Measurements from ENCODE around the gene TBC1D22A. TPM values are rescaled to one million over a fixed set of nuclear protein-coding genes. Genes with fewer than 3 reads are reported as not detected.

The TBC1D22A gene
- polyA plus RNA-seq, 1 of the 3 experiments (the other 2 are of a cell fraction) = 16.5 TPM

GRCh38 chr22:47033648-47034000, 271.2 kb downstream of the TBC1D22A start:
- peaks cover 0 to under 1% of the 10 kb centered on the region in 2 experiments for H3K36me3 ChIP-seq (replicated peaks in 1 of 2; ENCODE audit: control insufficient read depth in 1 of 2, insufficient read depth in 2 of 2, low read length in 1 of 2)
- POLR2A ChIA-PET = interaction anchor here (0.7 kb wide), 1 partner anchor 889 kb away, joined by 3 read pairs; no protein-coding TSS in a partner anchor
- H3K4me3 ChIP-seq (ENCODE audit: low read depth in 2 of 2, low read length in 1 of 2) = no peak overlapping the region
- no peaks in the 10 kb centered on the region for H3K27me3 ChIP-seq (ENCODE audit: insufficient read depth)
- H3K27ac ChIP-seq (ENCODE audit: low read depth in 2 of 2, low read length in 1 of 2) = no peak overlapping the region
- WGBS (ENCODE audit: low lambda C conversion rate) = 90% methylated on average over 11 of the region's 11 CpGs
- no peak for TF ChIP-seq CTCF (IDR thresholded peaks at IDR 0.05)
- no peak for TF ChIP-seq TCF12 (IDR thresholded peaks at IDR 0.05)
- TF ChIP-seq RAD21 (IDR thresholded peaks at IDR 0.05; ENCODE audit: low read length) = no peak
- no peak for TF ChIP-seq MEF2A (IDR thresholded peaks at IDR 0.05; ENCODE audit: borderline replicate concordance, low read depth)
- no peak for TF ChIP-seq EP300 (IDR thresholded peaks at IDR 0.05; ENCODE audit: borderline replicate concordance in 1 of 2, low read depth in 1 of 2, low read length in 1 of 2)
- TF ChIP-seq RFX5 (IDR thresholded peaks at IDR 0.05; ENCODE audit: low read length) = no peak
- TF ChIP-seq GATA2 (CRISPR knock-in tag; IDR thresholded peaks at IDR 0.05) = no peak
- TF ChIP-seq POLR2AphosphoS5 (IDR thresholded peaks at IDR 0.05; ENCODE audit: low read depth, low read length) = no peak
- no peak for TF ChIP-seq TAF1 (IDR thresholded peaks at IDR 0.05; ENCODE audit: borderline replicate concordance, low read depth, low read length)
- TF ChIP-seq USF2 (IDR thresholded peaks at IDR 0.05; ENCODE audit: borderline replicate concordance, low read depth, low read length) = no peak
- TF ChIP-seq FOSL2 (IDR thresholded peaks at IDR 0.05; ENCODE audit: borderline replicate concordance, low read depth) = no peak
- no peak overlapping the region for H2AFZ ChIP-seq (ENCODE audit: low read depth)
- no peak overlapping the region for H3K4me2 ChIP-seq
- H3F3A ChIP-seq (replicated peaks; ENCODE audit: insufficient read depth) = no peaks in the 10 kb centered on the region
- no peaks in the 10 kb centered on the region; the same call in 1 of the 2 replicates for H4K20me1 ChIP-seq (ENCODE audit: insufficient read depth)
- CTCF ChIA-PET = interaction anchor here (1.3 kb wide), 1 partner anchor 21 kb away, joined by 4 read pairs; no protein-coding TSS in a partner anchor
- no peaks in the 10 kb centered on the region for H3K79me2 ChIP-seq (ENCODE audit: insufficient read depth)
- no peak overlapping the region for H3K9ac ChIP-seq
- H3K9me2 ChIP-seq = no peaks in the 10 kb centered on the region
- DNase-seq = no peak
- peaks cover 0 to 45% of the 10 kb centered on the region in 2 experiments; a peak in 1 of 4 replicates for H3K4me1 ChIP-seq (ENCODE audit: control insufficient read depth in 1 of 2, insufficient read depth in 2 of 2, low read depth in 1 of 2, low read length in 1 of 2)
- no peaks in the 10 kb centered on the region for H3K9me3 ChIP-seq

DNA sequence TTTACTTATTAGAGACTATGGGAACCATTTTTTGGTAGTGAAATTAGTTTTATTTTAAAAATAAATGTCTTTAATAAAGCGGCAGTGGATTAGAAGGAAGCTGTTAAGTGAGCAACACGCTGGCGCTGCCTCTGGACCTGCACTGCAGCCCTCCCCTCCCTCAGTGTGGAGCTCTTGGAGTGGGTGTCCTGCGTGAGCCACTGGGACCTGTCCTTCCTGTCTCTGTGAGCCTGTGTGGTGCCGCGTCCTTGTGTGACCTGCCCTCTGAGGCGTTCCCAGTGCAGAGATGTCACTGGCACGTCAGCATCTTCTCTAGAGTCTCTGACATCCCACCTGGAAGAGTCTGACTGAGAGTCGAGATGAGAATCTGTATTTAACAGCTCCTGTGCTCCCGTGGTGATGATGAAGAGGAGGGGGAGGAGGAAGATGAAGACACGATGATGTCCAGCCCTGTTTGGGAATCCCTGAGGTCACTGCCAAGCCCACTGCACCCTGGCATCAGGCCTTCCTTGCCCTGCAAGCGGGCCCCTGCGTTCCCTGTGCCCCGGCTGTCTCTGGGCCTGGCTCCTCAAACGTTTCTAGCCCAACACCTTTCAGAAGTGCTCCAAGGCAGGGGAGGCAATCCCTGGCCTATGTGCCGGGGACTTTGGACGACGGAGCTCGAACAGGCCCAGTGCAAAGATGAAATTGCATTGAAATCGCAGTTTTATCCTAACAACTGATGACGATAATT, 271.8 kb downstream of the TBC1D22A start:
- Histone ChIP-seq H3K4me1 (ENCODE audit: control insufficient read depth in 1 of 2, insufficient read depth in 2 of 2, low read depth in 1 of 2, low read length in 1 of 2) (peaks cover 0 to 45% of the 10 kb centered on the region in 2 experiments; a peak in 1 of 4 replicates), H3K9me3 (no peaks in the 10 kb centered on the region), H4K20me1 (ENCODE audit: insufficient read depth) (no peaks in the 10 kb centered on the region; the same call in 1 of the 2 replicates), H3K9ac (no peak overlapping the region), H2AFZ (ENCODE audit: low read depth) (no peak overlapping the region), H3K27ac (ENCODE audit: low read depth in 2 of 2, low read length in 1 of 2) (no peak overlapping the region), H3K79me2 (ENCODE audit: insufficient read depth) (no peaks in the 10 kb centered on the region), H3K9me2 (no peaks in the 10 kb centered on the region), H3K27me3 (ENCODE audit: insufficient read depth) (no peaks in the 10 kb centered on the region), H3F3A (replicated peaks; ENCODE audit: insufficient read depth) (no peaks in the 10 kb centered on the region), H3K36me3 (replicated peaks in 1 of 2; ENCODE audit: control insufficient read depth in 1 of 2, insufficient read depth in 2 of 2, low read length in 1 of 2) (peaks cover 0 to 2% of the 10 kb centered on the region in 2 experiments), H3K4me2 (no peak overlapping the region), H3K4me3 (ENCODE audit: low read depth in 2 of 2, low read length in 1 of 2) (no peak overlapping the region)
- CTCF ChIA-PET = interaction anchor here (1.3 kb wide), 1 partner anchor 21 kb away, joined by 4 read pairs; no protein-coding TSS in a partner anchor
- no peak for DNase-seq
- POLR2A ChIA-PET = interaction anchor here (0.7 kb wide), 1 partner anchor 888 kb away, joined by 3 read pairs; no protein-coding TSS in a partner anchor
- 89% methylated on average over 21 of the region's 21 CpGs for WGBS (ENCODE audit: low lambda C conversion rate)
- TF ChIP-seq TAF1 (IDR thresholded peaks at IDR 0.05; ENCODE audit: borderline replicate concordance, low read depth, low read length) (no peak), RCOR1 (IDR thresholded peaks at IDR 0.05; ENCODE audit: low read length) (no peak), MAX (IDR thresholded peaks at IDR 0.05; ENCODE audit: low read depth) (no peak), SIN3A (IDR thresholded peaks at IDR 0.05; ENCODE audit: borderline replicate concordance, low read depth, low read length) (no peak), REST (IDR thresholded peaks at IDR 0.05; ENCODE audit: low read depth, low read length) (no peak), JUND (IDR thresholded peaks at IDR 0.05) (no peak), ELF1 (IDR thresholded peaks at IDR 0.05) (no peak), NFIC (IDR thresholded peaks at IDR 0.05; ENCODE audit: borderline replicate concordance) (no peak), NRF1 (IDR thresholded peaks at IDR 0.05; ENCODE audit: low read depth, low read length) (no peak), FOXM1 (IDR thresholded peaks at IDR 0.05; ENCODE audit: low read depth) (no peak), TEAD4 (IDR thresholded peaks at IDR 0.05; ENCODE audit: borderline replicate concordance, insufficient read depth) (no peak), YY1 (IDR thresholded peaks at IDR 0.05; ENCODE audit: low read depth) (no peak), GABPA (IDR thresholded peaks at IDR 0.05; ENCODE audit: low read depth) (no peak)
